ENCODE data around the gene ZGLP1.

Gene ZGLP1

GRCh38 chr19:10327793-10328192, 18.2 kb upstream of the ZGLP1 start:
- no peak for DNase-seq (ENCODE audit: low read depth)

GRCh38 chr19:10325732-10326131, 16.1 kb upstream of the ZGLP1 start:
- DNase-seq (ENCODE audit: low read depth): no peak

GRCh38 chr19:10321874-10322835, 12.5 kb upstream of the ZGLP1 start:
- DNase-seq (ENCODE audit: low read depth): no peak

GRCh38 chr19:10321417-10321797, 11.8 kb upstream of the ZGLP1 start:
- no peak for DNase-seq (ENCODE audit: low read depth)

GRCh38 chr19:10320602-10321416, 11.2 kb upstream of the ZGLP1 start:
- no peak for DNase-seq (ENCODE audit: low read depth)

- no peak for DNase-seq (ENCODE audit: low read depth)
Measured at GRCh38 chr19:10318807-10319682, 9.4 kb upstream of the ZGLP1 start.

GRCh38 chr19:10317857-10318462, 8.3 kb upstream of the ZGLP1 start:
- DNase-seq (ENCODE audit: low read depth): no peak

- DNase-seq (ENCODE audit: low read depth): no peak
Measured at GRCh38 chr19:10317045-10317856, 7.6 kb upstream of the ZGLP1 start.

- DNase-seq (ENCODE audit: low read depth): no peak
Measured at GRCh38 chr19:10316229-10317044, 6.8 kb upstream of the ZGLP1 start.

- DNase-seq (ENCODE audit: low read depth): peak; percentile 57
Measured at GRCh38 chr19:10315335-10316214, 6.0 kb upstream of the ZGLP1 start, which contains the start of gene FDX2. Gene FDX2 (minus strand): TSS chr19:10316015. CDS start chr19:10315996, 19 bp downstream.

GRCh38 chr19:10306327-10306726, 3.3 kb downstream of the ZGLP1 start:
- DNase-seq (ENCODE audit: low read depth): no peak

- DNase-seq (ENCODE audit: low read depth): no peak
Measured at GRCh38 chr19:10305139-10305806, 4.3 kb downstream of the ZGLP1 start.

GRCh38 chr19:10299545-10300458, 9.8 kb downstream of the ZGLP1 start:
- no peak for DNase-seq (ENCODE audit: low read depth)

- DNase-seq (ENCODE audit: low read depth): no peak
Measured at GRCh38 chr19:10295847-10296591, 13.6 kb downstream of the ZGLP1 start.

GRCh38 chr19:10295305-10295846, 14.2 kb downstream of the ZGLP1 start:
- DNase-seq (ENCODE audit: low read depth): no peak

GRCh38 chr19:10294368-10294697, 15.3 kb downstream of the ZGLP1 start:
- DNase-seq (ENCODE audit: low read depth): no peak
